ENCODE results near the gene CACNA1D. TPM values are rescaled to one million over a fixed set of nuclear protein-coding genes. Genes with fewer than 3 reads are reported as not detected.
A peak's percentile ranks its signal among the peaks of the same experiment; 100 is the strongest.

CACNA1D gene
- total and polyA plus RNA-seq, 8 donors, result 5.3 to 22.8 (median 11.6) TPM

- no peak for ATAC-seq
- H3K4me1 ChIP-seq, result peaks cover 5 to 11% (median 9%) of the 10 kb centered on the region in 3 donors
- DNase-seq, result peak in 1 of 6 donors; percentile 46
- no peaks in the 10 kb centered on the region for H3K27me3 ChIP-seq
- H3K9me3 ChIP-seq, result no peaks in the 10 kb centered on the region
- no peak for TF ChIP-seq CTCF (IDR thresholded peaks at IDR 0.05)
- no peaks in the 10 kb centered on the region for H3K36me3 ChIP-seq
- no peak overlapping the region for H3K4me3 ChIP-seq
- intact Hi-C loops (cut with DNase I), result no loop called here
- FAIRE-seq, result no peak
- 68 to 73% methylated on average over 20 of the region's 20 CpGs for WGBS, 2 donors
- no peak overlapping the region for H3K27ac ChIP-seq
Measured at GRCh38 chr3:53803816-53804695, 309.6 kb downstream of the CACNA1D start.

GRCh38 chr3:53804697-53805462 lies 310.5 kb downstream of the CACNA1D start:
- WGBS, 2 donors, result 80 to 85% methylated on average over 14 of the region's 14 CpGs
- Histone ChIP-seq H3K27ac (no peak overlapping the region), H3K27me3 (no peaks in the 10 kb centered on the region), H3K36me3 (no peaks in the 10 kb centered on the region), H3K4me3 (no peak overlapping the region), H3K9me3 (no peaks in the 10 kb centered on the region), H3K4me1 (peaks cover 5 to 11% (median 9%) of the 10 kb centered on the region in 3 donors)
- no peak for TF ChIP-seq CTCF (IDR thresholded peaks at IDR 0.05)
- ATAC-seq (no peak), DNase-seq (peak in 1 of 6 donors; percentile 46), FAIRE-seq (no peak)
- intact Hi-C loops (cut with DNase I), result no loop called here

- Histone ChIP-seq H3K9me3 (no peaks in the 10 kb centered on the region), H3K27ac (no peak overlapping the region), H3K36me3 (no peaks in the 10 kb centered on the region), H3K4me1 (peaks cover 5 to 11% (median 9%) of the 10 kb centered on the region in 3 donors), H3K27me3 (no peaks in the 10 kb centered on the region), H3K4me3 (no peak overlapping the region)
- no peak for ATAC-seq
- TF ChIP-seq CTCF (IDR thresholded peaks at IDR 0.05), result no peak
- FAIRE-seq, result no peak
- peak in 1 of 6 donors; percentile 46 for DNase-seq
- intact Hi-C loops (cut with DNase I), result no loop called here
- 71 to 87% methylated on average over 4 of the region's 4 CpGs for WGBS, 2 donors
Measured at GRCh38 chr3:53805463-53806159, 311.2 kb downstream of the CACNA1D start.

- ATAC-seq (peak; percentile 82 to 93 (median 90)), FAIRE-seq (no peak), DNase-seq (peak in 4 of 6 donors; percentile 53 to 76 (median 66))
- 32 to 38% methylated on average over 10 of the region's 10 CpGs for WGBS, 2 donors
- peaks cover 5 to 11% (median 9%) of the 10 kb centered on the region in 3 donors for H3K4me1 ChIP-seq
- H3K4me3 ChIP-seq, result no peak overlapping the region
- H3K9me3 ChIP-seq, result no peaks in the 10 kb centered on the region
- no peaks in the 10 kb centered on the region for H3K36me3 ChIP-seq
- H3K27me3 ChIP-seq, result no peaks in the 10 kb centered on the region
- no peak for TF ChIP-seq CTCF (IDR thresholded peaks at IDR 0.05)
- H3K27ac ChIP-seq, result peak overlapping the region in 2 of 4 donors; percentile 74 to 76
- intact Hi-C loops (cut with DNase I), result no loop called here
Measured at GRCh38 chr3:53806182-53807116, 312.0 kb downstream of the CACNA1D start.
